SJSA1 (cell line): Measurements from ENCODE around the gene CYP4F3. TPM values are rescaled to one million over a fixed set of nuclear protein-coding genes. Genes with fewer than 3 reads are reported as not detected.
"Not testable (repeated sequence)": the region's sequence is repeated elsewhere in the genome, so short reads cannot be mapped to it uniquely, and the experiment has no call there.

Source experiments
- DNase-seq, 2 experiments: peaks; one replicate each; pipeline ENCODE4 v3.0.0-alpha.2; 2015 to 2020; ENCODE audit warnings: low spot score in 2 of 2, low read depth in 1 of 2
- H3K27ac ChIP-seq: fragments of 250-450 bp; sonication (Bioruptor Pico); 2 replicates; pipeline ENCODE4 v1.5.1; 2020; ENCODE audit warnings: mild to moderate bottlenecking, moderate library complexity
- H3K27me3 ChIP-seq: fragments of 250-450 bp; sonication (Bioruptor Pico); replicated peaks from 2 replicates; pipeline ENCODE4 v1.5.1; 2020; ENCODE audit warnings: mild to moderate bottlenecking, moderate library complexity
- H3K36me3 ChIP-seq: fragments of 250-450 bp; sonication (Bioruptor Pico); 2 replicates; pipeline ENCODE4 v1.5.1; 2020; ENCODE audit warnings: mild to moderate bottlenecking
- H3K4me1 ChIP-seq: fragments of 250-450 bp; sonication (Bioruptor Pico); replicated peaks from 2 replicates; pipeline ENCODE4 v1.6.1; 2021; ENCODE audit warnings: mild to moderate bottlenecking
- H3K4me3 ChIP-seq: fragments of 250-450 bp; sonication (Bioruptor Pico); 2 replicates; pipeline ENCODE4 v1.5.1; 2020; ENCODE audit warnings: mild to moderate bottlenecking
- H3K9me3 ChIP-seq: fragments of 250-450 bp; sonication (Bioruptor Pico); replicated peaks from 2 replicates; pipeline ENCODE4 v1.5.1; 2020; ENCODE audit warnings: mild to moderate bottlenecking
- total RNA-seq: library from RNA; depleted of rRNA; stranded (reverse); fragments of >200 nt; shearing (Covaris generic); gene quantifications from 2 replicates; pipeline ENCODE4 v1.2.3, GENCODE V29; 2014; rRNA removed

The CYP4F3 gene, protein sequence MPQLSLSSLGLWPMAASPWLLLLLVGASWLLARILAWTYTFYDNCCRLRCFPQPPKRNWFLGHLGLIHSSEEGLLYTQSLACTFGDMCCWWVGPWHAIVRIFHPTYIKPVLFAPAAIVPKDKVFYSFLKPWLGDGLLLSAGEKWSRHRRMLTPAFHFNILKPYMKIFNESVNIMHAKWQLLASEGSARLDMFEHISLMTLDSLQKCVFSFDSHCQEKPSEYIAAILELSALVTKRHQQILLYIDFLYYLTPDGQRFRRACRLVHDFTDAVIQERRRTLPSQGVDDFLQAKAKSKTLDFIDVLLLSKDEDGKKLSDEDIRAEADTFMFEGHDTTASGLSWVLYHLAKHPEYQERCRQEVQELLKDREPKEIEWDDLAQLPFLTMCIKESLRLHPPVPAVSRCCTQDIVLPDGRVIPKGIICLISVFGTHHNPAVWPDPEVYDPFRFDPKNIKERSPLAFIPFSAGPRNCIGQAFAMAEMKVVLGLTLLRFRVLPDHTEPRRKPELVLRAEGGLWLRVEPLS
- total RNA-seq, result not detected in 2 replicates

DNA sequence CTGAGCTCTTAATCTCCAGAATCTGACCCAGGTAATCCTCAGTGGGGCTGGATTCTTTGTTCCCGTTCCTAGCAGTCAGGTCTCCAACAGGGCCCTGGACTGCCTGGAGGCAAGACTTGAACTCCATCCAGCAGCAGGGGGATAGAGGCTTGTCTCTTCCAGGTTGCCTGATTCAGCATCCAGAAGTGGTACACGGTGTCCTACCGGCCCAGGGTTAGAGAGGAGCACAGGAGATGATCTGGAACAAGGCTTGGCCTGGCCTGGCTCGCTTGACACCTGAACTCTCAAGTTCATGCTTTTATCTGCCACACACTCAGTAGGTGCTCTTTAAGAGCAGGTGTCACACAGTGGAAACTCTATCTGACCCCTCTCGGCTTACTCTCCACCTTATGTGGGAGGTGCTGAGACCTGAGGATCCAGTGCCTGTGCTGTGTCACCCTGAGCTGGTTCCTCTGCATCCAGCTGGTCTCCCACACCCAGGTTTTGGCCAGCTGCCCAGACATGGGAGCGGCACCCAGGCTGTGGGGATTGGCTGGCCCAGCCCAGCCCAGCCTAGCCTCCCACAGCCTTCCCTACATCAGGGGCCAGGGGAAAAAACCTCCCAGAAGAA, at the start of gene CYP4F3:
CYP4F3 (plus strand) TSS at position 604 of the 610 bp plus-strand sequence. CDS start 519 bp downstream, outside the sequence.
- Histone ChIP-seq H3K36me3 (no peaks in the 10 kb centered on the region), H3K27ac (no peak within 1 kb of the TSS), H3K4me1 (no peaks in the 10 kb centered on the region), H3K27me3 (no peaks in the 10 kb centered on the region), H3K4me3 (no peak within 1 kb of the TSS), H3K9me3 (no peaks in the 10 kb centered on the region)
- DNase-seq, result no peak

DNA sequence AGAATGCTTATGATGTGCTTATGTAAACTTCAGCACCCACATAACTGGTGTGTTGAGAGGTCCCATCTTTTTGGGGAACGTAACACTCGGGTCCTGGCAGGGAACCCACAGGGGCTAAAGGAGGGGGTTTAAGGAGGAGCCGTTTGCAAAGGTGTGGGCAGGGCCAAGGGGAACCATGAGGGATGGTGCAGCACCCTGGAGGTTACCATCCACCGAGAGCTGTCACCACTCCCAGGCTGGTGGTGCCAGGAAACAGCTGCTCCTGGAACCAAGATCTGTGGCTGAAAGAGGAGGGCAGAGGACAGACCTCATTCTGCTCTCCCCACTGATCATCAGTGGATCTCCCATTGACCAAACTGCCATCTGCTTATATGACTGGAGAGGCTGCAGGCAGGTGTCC, 48.9 kb upstream of the CYP4F3 start:
- Histone ChIP-seq H3K27me3 (no peaks in the 10 kb centered on the region), H3K4me3 (no peak overlapping the region), H3K36me3 (no peaks in the 10 kb centered on the region), H3K27ac (no peak overlapping the region), H3K4me1 (no peaks in the 10 kb centered on the region), H3K9me3 (no peaks in the 10 kb centered on the region)
- DNase-seq, result peak in 1 of 2 experiments; percentile 31

DNA sequence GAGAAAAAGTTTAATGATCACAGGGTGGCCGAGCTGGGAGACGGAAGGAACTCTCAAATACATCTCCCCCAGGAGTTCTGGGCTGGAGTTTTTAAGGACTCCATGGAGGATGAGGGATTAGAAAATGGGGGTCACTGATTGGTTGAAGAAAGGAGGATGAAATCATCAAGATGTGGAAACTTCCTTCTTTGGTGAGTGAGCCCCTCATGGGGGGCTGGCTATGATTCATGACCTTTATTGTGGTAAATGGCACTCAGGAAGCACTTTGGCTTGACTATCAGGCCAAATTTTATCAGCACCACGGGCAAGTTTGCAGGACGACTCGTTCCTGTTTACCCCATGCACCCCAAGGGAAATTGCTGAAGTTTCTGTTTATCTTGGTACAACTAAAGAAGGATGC, 48.2 kb upstream of the CYP4F3 start:
- H3K36me3 ChIP-seq, H3K27ac ChIP-seq, H3K9me3 ChIP-seq, H3K4me1 ChIP-seq, H3K27me3 ChIP-seq, H3K4me3 ChIP-seq: not testable (repeated sequence)
- DNase-seq, result peak in 1 of 2 experiments; percentile 11

DNA sequence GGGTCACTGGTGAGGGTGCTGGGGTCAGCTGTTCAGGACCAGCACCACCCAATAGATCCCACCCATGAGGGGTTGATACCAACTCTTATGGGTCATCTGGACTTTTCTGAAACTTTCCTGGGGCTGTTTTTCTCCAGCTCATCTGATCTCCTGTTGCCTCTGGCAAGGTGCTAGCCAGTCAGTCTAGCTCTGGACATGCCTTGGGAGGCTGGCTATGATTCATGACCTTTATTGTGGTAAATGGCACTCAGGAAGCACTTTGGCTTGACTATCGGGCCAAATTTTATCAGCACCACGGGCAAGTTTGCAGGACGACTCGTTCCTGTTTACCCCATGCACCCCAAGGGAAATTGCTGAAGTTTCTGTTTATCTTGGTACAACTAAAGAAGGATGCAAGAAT, 46.9 kb upstream of the CYP4F3 start:
- H3K4me1 ChIP-seq, H3K36me3 ChIP-seq, H3K27me3 ChIP-seq, H3K27ac ChIP-seq, H3K9me3 ChIP-seq, H3K4me3 ChIP-seq: not testable (repeated sequence)
- peak in 1 of 2 experiments; percentile 4 for DNase-seq

DNA sequence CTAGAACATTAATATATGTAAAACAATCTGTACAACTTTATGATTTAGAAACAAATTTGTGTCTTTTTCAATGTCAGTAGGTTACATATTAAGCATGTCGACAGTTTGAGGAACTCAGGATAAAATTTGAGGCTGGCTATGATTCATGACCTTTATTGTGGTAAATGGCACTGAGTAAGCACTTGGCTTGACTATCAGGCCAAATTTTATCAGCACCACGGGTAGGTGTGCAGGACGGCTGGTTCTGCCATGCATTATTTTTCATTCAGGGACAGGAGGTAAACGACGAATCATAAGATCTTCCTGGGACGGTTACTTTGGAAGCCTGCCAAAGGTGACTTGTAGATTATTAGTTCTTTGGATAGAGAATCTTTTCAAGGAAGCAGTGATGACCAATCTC, 45.6 kb upstream of the CYP4F3 start:
- Histone ChIP-seq H3K27me3 (no peaks in the 10 kb centered on the region), H3K4me1 (no peaks in the 10 kb centered on the region), H3K4me3 (no peak overlapping the region), H3K36me3 (no peaks in the 10 kb centered on the region), H3K27ac (no peak overlapping the region), H3K9me3 (no peaks in the 10 kb centered on the region)
- peak in 1 of 2 experiments; percentile 7 for DNase-seq

DNA sequence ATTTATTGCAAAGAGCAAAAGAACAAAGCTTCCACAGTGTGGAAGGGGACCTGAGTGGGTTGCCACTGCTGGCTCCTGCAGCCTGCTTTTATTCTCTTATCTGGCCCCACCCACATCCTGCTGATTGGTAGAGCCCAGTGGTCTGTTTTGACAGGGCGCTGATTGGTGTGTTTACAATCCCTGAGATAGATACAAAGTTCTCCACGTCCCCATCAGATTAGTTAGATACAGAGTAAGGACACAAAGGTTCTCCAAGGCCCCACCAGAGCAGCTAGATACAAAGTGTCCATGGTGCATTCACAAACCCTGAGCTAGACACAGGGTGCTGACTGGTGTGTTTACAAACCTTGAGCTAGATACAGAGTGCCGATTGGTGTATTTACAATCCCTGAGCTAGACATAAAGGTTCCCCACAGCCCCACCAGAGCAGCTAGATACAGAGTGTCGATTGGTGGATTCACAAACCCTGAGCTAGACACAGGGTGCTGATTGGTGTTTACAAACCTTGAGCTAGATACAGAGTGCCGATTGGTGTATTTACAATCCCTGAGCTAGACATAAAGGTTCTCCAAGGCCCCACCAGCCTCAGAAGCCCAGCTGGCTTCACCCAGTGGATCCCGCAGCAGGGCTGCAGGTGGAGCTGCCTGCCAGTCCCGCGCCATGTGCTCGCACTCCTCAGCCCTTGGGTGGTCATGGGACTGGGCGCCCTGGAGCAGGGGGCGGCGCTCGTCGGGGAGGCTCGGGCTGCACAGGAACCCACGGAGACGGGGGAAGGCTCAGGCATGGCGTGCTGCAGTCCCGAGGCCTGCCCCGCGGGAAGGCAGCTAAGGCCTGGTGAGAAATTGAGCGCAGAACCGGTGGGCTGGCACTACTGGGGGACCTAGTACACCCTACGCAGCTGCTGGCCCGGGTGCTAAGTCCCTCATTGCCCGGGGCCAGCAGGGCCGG, 32.4 kb upstream of the CYP4F3 start:
- not testable (repeated sequence) for H3K4me3 ChIP-seq, DNase-seq, H3K27ac ChIP-seq, H3K27me3 ChIP-seq, H3K4me1 ChIP-seq, H3K36me3 ChIP-seq, H3K9me3 ChIP-seq

DNA sequence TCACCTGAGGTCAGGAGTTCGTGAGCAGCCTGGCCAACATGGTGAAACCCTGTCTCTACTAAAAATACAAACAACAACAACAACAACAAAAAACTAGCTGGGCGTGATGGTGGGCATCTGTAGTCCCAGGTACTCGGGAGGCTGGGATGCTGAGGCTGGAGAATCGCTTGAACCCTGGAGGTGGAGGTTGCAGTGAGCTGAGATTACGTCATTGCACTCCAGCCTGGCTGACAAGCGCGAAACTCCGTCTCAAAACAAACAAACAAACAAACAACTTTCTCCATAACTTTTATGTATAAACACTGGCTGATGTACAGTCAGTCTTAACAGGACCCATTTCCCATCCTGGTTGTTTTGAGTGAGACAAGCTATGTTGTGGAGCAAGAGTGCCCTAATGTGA, 31.4 kb upstream of the CYP4F3 start:
- Histone ChIP-seq H3K9me3 (no peaks in the 10 kb centered on the region), H3K27ac (no peak overlapping the region), H3K4me1 (no peaks in the 10 kb centered on the region), H3K36me3 (no peaks in the 10 kb centered on the region), H3K4me3 (no peak overlapping the region), H3K27me3 (peaks cover 7% of the 10 kb centered on the region)
- no peak for DNase-seq

DNA sequence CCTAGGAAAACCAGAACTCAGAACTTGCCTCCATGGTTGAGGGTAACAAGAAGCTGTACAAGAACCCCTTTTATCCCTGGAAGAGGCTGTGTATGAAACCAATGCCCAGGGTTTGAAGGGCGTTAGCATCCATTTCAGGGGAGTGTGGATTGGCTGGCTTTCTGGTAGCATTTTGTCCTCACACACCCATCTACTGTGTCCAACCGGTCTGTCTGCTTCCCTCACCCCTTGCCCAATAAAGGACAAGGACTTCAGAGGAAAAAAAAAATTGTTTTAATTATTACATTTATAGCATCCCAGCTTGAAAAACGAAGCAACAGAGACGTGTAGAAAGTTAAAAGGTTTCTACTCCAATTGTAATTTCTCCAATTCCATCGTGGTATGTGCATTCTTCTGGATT, 28.4 kb upstream of the CYP4F3 start:
- Histone ChIP-seq H3K27me3 (no peaks in the 10 kb centered on the region), H3K9me3 (no peaks in the 10 kb centered on the region), H3K27ac (no peak overlapping the region), H3K4me1 (no peaks in the 10 kb centered on the region), H3K4me3 (no peak overlapping the region), H3K36me3 (no peaks in the 10 kb centered on the region)
- DNase-seq, result no peak

DNA sequence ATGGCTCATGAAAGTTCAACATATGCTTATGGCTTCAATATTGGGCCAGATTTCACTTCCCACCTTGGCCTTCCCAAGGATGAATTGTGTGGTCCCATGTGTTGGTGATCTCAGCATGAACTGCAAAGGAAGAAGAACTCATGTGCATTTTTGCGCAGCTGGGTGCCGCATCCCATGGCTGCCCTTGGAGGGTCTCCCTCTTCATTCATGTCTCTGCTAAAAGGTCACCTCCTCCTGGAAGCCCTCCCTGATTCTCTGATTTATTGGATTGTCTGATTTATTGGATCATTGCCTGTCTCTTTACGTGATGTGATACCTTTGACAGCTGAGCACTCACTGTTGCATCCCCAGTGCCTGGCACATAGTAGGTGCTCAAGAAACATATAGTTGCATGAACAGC, 27.4 kb upstream of the CYP4F3 start:
- no peak for DNase-seq
- no peaks in the 10 kb centered on the region for H3K36me3 ChIP-seq
- H3K4me3 ChIP-seq, result no peak overlapping the region
- no peaks in the 10 kb centered on the region for H3K4me1 ChIP-seq
- no peaks in the 10 kb centered on the region for H3K27me3 ChIP-seq
- no peaks in the 10 kb centered on the region for H3K9me3 ChIP-seq
- no peak overlapping the region for H3K27ac ChIP-seq

DNA sequence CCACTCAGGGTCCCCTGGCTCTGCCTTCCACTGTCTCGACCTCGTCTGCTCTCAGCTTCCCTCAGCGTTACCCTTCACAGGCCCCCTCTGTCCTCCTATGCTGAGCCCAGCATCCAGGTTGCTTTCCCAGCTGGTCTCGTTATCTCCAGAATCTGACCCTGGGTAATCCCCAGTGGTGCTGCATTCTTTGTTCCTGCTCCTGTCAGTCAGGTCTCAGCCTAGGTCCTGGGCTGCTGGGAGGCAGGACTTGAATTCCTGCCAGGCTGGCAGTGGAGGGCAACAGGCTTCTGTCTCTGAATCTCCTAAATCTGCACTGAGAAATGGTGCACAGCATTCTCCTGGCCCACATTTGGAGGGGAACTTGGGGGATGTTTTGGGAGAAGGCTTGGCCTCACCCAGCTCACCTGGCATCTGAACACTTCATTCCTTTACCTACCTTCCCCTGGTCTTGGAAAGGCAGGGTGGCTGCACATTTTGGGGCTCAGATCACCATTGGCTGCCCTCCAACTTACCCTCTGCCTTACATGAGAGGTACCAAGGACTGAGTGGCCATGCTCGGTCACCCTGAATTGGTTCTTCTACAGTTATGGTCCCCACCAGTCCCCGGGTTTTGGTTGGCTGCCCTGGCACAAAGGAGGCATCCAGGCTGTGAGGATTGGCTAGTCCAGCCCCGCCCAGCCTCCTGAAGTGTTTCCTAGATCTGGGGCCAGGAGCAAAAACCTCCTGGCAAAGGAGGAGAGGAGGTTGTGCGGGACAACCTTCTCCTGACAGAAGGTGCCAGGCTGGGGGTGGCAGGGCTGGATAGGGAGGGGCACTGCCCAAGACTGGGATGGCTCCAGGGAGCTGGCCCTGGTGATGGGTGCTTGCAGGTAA, 26.0 kb upstream of the CYP4F3 start, which contains the start of gene CYP4F8:
CYP4F8 (plus strand) TSS at position 712 of the 873 bp plus-strand sequence. CDS start 399 bp downstream, outside the sequence.
- no peaks in the 10 kb centered on the region for H3K36me3 ChIP-seq
- H3K9me3 ChIP-seq, result no peaks in the 10 kb centered on the region
- H3K27ac ChIP-seq, result no peak within 1 kb of the TSS
- H3K27me3 ChIP-seq, result no peaks in the 10 kb centered on the region
- DNase-seq, result no peak
- no peaks in the 10 kb centered on the region for H3K4me1 ChIP-seq
- no peak within 1 kb of the TSS for H3K4me3 ChIP-seq

DNA sequence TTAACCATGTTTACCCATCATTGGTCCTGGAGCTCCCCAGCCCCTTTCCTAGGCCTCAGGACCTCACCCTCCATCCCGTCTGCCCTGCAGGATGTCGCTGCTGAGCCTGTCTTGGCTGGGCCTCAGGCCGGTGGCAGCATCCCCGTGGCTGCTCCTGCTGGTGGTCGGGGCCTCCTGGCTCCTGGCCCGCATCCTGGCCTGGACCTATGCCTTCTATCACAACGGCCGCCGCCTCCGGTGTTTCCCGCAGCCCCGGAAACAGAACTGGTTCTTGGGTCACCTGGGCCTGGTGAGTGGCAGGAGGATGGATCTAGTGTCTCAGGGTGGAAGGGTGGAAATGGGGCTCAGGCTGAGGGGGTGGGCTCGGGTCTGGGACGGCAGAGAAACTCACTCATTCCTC, 25.2 kb upstream of the CYP4F3 start:
- H3K27ac ChIP-seq, result no peak overlapping the region
- no peak for DNase-seq
- H3K9me3 ChIP-seq, result no peaks in the 10 kb centered on the region
- no peaks in the 10 kb centered on the region for H3K27me3 ChIP-seq
- H3K36me3 ChIP-seq, result no peaks in the 10 kb centered on the region
- H3K4me1 ChIP-seq, result no peaks in the 10 kb centered on the region
- no peak overlapping the region for H3K4me3 ChIP-seq

DNA sequence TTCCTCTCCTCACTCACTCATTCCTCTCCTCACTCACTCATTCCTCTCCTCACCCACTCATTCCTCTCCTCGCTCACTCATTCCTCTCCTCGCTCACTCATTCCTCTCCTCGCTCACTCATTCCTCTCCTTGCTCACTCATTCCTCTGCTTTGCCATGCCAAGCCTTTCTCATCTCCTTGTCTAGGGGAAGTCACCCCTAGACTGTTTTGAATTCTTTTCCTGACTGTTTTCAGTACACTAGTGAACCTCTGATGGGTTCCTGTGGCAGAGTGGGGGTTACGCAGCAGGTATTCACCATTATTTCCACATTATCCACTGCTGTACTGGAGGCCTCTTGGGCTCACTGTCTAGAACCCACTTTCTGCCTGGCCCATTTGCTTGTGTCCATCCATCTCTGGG, 24.5 kb upstream of the CYP4F3 start:
- Histone ChIP-seq H3K36me3 (no peaks in the 10 kb centered on the region), H3K4me1 (no peaks in the 10 kb centered on the region), H3K27ac (no peak overlapping the region), H3K27me3 (no peaks in the 10 kb centered on the region), H3K9me3 (no peaks in the 10 kb centered on the region), H3K4me3 (no peak overlapping the region)
- DNase-seq, result no peak
